Urothelium cell line (cell line): ENCODE data around the gene ZNF488.

Experiments
- DNase-seq: peaks from one replicate; pipeline ENCODE4 v3.0.0; 2011; ENCODE audit warnings: low spot score, mixed read lengths
- FAIRE-seq: peaks from 2 replicates; lab custom pipeline; 2011; peaks lifted over from hg19 to GRCh38; lab: Jason Lieb, UNC

Gene ZNF488

GRCh38 chr10:47367646-47368045 lies 16.4 kb downstream of the ZNF488 start:
- DNase-seq (no peak), FAIRE-seq (no peak)

DNA sequence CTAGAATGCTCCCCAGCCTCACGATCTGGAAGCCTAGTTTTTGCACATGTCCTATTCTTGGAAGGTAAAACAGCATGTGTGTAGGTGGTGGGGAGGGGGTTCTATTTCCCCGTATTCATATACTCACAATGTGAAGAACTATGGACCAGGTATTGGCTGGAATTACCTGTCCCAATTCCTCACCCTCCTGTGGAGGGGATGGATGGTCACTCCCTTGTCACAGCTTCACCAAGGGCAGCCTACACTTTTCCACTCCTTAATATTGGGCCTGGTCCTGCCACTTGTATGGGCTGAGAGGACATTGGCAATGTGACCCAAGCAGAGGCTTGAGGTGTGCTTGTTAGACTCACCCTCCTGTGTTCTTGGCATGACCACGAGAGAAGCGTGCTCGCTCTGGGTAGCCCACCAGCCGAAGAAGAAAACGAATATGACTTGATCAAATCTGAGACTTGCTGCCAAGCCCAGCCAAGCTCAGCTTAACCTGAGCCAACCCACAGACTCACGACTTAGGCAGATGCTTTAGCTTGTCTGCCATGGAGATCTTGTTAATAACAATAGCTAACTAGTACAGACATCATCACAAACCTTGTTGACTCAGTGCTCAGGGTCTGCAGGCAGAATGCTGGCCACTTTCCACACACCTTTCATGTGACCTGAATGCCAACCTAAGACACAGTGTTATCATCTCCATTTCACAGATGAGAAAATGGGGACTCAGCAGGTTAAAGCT lies 17.2 kb downstream of the ZNF488 start:
- FAIRE-seq (no peak), DNase-seq (no peak)

DNA sequence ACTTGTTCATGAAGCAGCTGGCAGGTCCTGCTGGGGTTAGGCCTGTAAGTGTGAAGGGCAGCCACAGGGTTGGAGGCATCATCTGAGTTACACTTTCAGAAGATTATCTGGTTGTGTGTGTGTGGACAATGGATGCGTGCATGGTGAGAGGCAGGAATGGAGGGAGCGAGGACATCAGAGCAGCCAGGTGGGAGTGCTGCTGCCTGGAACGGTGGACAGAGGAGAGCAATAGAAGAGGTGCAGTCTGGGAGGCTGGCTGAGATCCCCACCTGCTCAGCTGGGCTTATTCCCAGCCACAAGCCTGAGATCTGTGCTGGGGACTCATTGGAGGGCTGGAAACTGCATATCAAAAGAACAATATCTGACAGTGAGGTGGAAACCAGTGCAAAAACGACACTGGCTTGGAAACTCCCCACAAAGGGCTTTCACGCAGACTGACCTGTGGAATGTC lies 17.9 kb downstream of the ZNF488 start:
- FAIRE-seq (no peak), DNase-seq (no peak)

DNA sequence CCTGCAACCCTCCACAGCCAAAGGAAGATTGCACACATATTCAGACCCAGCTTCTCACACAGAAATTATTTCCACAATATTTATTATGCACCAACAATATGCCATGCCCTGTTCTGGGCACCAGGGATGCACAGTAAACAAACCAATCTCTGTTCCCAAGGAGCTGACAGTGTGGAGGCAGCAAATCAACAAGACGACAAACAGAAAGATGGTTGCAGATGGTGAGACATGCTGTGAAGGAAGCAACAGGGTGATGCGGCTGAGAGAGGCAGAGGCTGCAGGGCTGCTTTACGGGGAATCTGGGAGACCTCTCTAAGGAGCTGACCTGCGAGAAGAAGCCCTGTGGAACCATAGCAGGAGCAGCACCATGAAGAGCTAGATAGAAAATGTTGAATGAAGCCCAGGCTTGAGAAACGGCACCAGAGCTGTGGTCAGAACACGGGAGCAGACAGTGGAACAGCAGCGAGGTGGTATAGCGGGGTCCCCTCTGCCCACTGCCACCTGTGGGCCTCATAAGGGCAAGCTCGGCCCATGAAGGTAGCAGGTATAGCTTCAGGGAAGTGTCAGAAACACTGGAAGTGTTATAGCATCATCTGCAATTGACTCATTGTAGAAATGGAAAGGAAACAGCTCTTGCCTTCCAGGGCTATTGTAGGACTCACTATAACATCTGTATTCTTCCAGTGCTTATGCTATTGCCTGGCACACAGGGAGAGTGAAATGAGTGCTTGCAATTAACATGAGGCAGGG lies 18.5 kb downstream of the ZNF488 start:
- DNase-seq, result no peak
- FAIRE-seq, result no peak

GRCh38 chr10:47364911-47365310 lies 19.2 kb downstream of the ZNF488 start:
- FAIRE-seq (no peak), DNase-seq (no peak)

DNA sequence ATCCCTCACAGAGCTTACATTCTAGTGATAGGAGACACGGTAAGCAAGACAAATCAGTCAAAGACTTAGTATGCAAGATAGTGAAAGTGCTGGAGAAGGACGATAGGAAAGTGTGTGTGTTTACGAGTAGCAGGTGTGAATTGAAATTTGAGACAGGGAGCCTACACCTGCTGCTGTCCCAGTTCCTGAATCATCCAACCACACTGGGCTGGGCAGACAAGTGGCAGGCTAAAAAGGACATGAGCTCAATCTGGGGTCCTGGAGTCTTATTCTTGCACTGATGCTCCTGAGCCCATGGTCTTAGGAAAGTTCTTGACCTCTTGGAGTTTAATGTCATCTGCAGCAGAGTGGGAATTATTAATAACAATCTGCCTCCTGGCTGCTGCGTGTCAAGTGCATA lies 19.7 kb downstream of the ZNF488 start:
- no peak for FAIRE-seq

GRCh38 chr10:47363781-47364180 lies 20.3 kb downstream of the ZNF488 start:
- FAIRE-seq, result no peak
- no peak for DNase-seq

More for the DNA sequence above, 19.7 kb downstream of the ZNF488 start:
- no peak for DNase-seq

DNA sequence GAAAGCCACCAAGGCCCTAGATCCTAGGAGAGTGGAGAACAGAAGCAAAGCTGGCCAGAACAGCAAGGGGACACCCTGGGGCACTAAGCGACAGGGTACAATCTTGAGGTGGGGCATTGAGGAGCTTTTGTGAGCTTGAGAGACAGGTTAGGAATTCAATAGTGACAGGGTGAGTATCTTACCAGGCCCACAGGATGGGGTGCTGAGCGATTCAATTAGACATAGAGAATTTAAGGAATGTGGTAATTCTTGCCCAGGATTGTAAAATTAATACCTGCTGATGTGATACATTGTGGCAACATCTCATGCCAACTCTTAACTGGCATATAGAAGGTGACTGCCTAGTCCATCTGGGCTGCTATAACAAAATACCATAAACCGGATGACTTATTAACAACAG lies 21.9 kb downstream of the ZNF488 start:
- no peak for FAIRE-seq
- DNase-seq, result no peak

- DNase-seq (peak; percentile 66), FAIRE-seq (no peak)
Measured at GRCh38 chr10:47361293-47361692, 22.8 kb downstream of the ZNF488 start.

DNA sequence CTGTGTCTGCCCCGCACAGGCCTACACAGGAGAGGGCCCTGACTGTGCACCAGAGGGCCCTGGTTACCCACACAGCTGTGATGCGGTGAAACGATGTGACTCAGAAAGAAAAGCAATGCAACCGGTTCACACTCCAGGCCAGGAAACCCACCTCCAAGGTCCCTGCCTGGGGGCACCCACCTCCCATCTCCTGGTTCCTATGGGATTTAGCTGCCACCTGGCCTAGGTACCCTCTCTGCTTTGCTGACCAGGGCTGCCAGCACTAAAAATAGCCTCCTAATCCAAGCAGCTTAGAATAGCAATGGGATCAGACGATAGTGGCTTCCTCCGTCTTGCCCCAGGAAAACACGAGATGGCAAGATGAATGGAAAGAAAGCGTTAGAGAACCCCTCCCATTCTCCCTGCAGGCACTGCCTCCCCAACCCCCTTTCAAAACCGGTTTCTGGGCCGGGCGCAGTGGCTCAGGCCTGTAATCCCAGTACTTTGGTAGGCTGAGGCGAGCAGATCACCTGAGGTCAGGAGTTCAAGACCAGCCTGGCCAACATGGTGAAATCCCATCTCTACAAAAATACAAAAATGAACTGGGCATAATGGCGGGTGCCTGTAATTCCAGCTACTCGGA lies 23.6 kb downstream of the ZNF488 start:
- DNase-seq, result no peak
- no peak for FAIRE-seq

DNA sequence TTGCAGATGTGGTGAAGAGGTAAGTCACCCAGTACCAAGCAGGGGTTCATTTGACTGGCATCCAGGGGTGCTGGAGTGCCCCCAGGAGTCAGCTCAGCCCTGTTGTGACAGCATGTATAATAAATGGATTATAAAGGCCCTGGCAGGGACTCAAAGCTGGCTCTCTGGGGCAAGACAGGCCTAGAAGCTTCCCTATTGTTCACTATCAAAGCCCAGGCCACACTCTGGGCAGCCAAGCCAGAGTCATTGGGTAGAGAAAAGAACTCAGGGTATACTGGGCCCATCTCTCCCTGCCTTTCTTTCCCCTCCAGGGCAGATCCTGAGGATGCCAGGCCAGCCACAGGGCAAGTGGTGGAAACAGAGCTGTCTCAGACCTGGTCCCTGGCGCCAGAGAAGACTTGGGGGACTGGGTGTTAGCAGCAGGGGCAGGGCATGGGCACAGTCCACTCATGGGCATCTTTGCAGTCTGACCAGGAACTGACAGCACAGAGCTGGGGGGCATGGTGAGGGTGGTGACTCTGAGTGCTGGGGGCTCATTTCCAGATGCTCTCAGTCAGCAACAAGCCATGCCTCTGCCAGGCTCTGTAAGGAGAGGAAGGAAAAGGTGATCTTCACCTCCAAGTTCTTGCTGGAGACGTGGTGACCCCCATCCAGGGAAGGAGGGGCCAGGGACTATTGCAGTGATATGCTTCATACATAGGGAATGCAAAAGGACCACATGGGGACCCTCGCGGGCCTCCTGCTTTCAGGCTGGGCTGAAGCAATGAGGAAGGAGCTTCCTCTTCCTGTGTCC lies 24.3 kb downstream of the ZNF488 start:
- DNase-seq (no peak), FAIRE-seq (no peak)

DNA sequence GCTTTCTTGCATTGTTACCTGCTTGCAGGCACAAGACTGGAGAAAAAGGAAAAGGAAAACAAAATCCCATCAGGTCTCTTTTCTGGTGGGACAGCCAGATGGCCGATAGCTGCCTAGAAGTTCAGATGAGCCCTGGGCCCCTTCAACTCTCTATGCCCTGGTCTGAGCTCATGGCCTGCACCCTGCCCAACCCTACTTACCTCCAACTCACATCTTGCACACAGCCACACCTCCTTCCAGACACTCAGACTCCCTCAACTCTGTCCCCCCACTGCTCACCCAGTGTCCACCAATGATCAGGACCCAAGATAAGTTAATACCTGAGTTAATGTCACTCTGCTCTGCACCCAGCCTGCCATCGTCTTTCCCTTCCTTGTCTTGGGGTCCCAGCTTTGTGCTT lies 25.0 kb downstream of the ZNF488 start:
- FAIRE-seq (no peak), DNase-seq (no peak)

GRCh38 chr10:47358457-47358856 lies 25.6 kb downstream of the ZNF488 start:
- no peak for DNase-seq
- FAIRE-seq, result no peak

GRCh38 chr10:47357911-47358310 lies 26.2 kb downstream of the ZNF488 start:
- FAIRE-seq, result no peak
- no peak for DNase-seq

- no peak for DNase-seq
- FAIRE-seq, result no peak
Measured at GRCh38 chr10:47357131-47357582, 26.9 kb downstream of the ZNF488 start.

DNA sequence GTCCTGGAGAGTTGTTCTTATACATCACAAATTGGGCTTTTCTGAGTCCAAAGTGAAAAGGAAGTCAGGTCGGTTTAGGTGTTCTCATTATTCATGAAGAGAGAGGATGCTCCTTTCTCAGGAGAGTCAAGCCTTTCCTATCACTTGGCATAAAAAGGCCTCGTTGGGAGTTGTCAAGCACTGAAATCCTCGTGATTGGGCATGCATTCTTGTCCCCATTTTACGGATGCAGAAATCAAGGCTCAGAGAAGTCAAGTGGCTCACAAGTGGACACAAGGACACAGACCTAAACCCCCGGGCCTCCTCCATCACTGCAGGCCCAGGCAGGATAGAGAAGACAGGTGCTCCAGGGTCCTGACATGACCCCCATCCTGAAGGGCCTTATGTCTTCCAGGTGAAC lies 27.4 kb downstream of the ZNF488 start:
- FAIRE-seq (no peak), DNase-seq (no peak)

DNA sequence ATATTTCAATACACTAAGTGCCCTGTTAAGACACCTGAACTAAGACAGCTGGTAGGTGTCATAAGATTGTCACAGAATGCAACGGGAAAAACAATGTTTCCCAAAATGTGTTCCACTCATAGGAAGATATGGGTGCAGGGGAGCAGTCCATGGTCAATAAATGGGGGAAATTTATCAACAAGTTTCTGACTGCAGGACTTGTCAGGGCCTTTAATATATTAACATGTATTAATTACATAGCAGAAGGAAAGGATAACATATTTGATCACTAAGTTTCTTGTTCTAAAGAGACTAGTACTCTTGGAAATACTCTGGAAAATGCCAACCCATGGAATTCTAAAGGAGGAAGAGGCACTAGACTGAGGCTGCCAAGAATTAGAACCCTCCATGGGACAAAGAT lies 29.2 kb downstream of the ZNF488 start:
- FAIRE-seq (no peak), DNase-seq (no peak)

- DNase-seq (no peak), FAIRE-seq (no peak)
Measured at GRCh38 chr10:47354165-47354564, 29.9 kb downstream of the ZNF488 start.

GRCh38 chr10:47353351-47353750 lies 30.7 kb downstream of the ZNF488 start:
- no peak for FAIRE-seq
- DNase-seq, result no peak

DNA sequence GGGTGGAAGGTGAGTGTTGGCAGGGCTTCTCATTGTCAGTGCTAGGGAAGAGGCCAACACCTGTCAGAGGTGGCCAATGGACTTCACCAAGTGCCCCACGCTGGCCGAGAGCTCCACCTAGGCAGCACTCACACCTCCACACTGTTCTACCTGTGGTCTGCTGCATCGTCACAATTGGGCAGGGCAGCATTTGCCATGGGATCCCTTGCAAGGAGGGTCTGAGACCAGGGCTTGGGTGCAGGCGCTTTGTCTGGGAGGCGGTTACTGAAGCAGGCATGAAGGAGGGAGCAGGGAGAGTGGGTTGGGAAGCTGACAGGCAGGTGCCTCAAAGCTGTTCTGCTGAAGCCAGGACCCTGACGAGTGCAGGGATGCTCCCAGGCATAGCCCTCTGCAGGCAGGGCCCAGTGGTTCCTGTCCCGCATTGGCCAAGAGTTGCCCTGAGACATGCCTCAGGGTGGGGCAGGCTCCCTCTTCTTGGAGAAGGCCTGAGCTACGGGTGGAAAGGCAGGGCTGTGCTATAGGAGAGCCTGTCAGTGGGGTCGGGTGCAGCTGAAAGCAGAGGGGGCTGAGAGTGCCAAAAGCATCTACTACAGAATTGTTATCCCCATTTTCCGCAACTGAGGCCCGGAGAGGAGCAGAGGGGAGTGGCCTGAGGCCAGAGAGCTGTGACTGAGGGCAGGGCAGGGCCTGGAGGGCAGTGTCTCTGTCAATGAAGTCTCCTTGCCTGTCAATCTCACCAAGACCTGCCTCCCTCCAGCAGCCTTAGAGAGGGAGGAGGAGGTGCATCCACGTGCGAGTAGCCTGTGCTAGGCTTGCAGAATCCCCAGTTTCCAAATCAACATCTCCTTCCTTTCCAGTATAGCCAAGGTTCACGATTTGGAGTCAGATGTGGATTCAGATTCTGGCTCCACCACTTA lies 31.9 kb downstream of the ZNF488 start:
- FAIRE-seq, result no peak

More for the DNA sequence above, 31.9 kb downstream of the ZNF488 start:
- DNase-seq, result no peak
